Kidney glomerular epithelial cell (primary cell): ENCODE results near the gene SRXN1.
"Not testable (repeated sequence)": the region's sequence is repeated elsewhere in the genome, so short reads cannot be mapped to it uniquely, and the experiment has no call there.

Source experiments
- DNase-seq: peaks from one replicate; lab custom pipeline; 2025; lab: John Stamatoyannopoulos, UW

Gene SRXN1

GRCh38 chr20:653110-653589 is at the start of gene SRXN1:
SRXN1 (minus strand) TSS chr20:653200; CDS start chr20:653185, 15 bp downstream.
- peak; percentile 69 for DNase-seq

DNA sequence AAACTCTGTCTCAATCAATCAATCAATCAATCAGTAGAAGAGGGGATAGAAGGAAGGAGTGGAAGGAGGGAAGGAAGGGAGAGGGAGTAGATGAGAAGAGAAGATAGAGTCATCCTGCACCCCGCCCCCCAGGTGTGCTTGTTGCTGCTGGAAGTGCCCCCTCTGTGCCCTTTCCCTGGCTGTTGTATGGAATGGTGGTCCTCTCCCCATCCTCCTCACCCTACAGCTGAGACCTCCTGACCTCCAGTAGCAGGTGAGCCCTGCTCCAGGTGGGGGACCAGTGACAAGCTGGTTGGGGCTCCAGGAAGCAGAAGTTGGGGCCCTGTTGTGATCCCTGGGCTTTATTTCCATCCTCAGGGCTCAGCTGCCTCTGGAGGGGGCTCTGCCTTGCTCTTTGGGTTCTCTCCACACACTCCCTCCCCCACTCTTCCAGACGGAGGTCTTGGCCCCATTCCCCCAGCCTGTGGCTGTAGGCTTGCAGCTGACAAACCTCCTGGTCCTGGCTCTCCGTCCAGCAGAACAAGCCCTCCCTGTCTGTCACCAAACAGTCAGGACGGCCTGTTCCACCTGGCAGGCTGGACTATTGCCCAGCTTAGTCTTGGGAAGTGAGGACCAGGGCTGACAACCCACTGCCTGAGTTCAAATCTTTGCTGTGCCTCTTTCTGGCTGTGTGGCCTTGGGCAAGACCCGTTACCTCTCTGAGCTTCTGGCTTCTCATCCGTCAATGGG is 48.6 kb upstream of the SRXN1 start:
- DNase-seq, result no peak

- no peak for DNase-seq
Observed at GRCh38 chr20:699811-700338, 46.9 kb upstream of the SRXN1 start.

DNA sequence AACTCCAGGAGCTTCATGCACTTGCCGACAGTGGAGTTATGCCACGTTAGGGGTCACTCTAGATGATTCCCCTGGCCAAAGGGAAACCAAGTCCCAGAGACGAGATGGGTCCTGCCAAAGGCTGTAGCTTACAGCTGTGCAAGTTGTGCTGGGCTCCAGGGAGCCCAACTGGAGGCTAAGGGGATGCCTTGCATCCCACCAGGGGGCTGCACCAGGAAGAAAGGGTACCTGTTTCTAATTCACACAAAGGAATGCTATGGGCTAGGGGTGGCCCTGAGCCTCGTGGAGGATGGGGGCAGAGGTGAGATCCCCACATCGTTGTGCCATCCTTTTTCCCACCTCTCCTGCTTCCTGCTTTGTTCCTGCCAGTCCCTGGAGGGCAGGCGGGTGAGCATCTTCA is 46.3 kb upstream of the SRXN1 start:
- no peak for DNase-seq

GRCh38 chr20:698276-698675 is 45.3 kb upstream of the SRXN1 start:
- DNase-seq, result no peak

DNA sequence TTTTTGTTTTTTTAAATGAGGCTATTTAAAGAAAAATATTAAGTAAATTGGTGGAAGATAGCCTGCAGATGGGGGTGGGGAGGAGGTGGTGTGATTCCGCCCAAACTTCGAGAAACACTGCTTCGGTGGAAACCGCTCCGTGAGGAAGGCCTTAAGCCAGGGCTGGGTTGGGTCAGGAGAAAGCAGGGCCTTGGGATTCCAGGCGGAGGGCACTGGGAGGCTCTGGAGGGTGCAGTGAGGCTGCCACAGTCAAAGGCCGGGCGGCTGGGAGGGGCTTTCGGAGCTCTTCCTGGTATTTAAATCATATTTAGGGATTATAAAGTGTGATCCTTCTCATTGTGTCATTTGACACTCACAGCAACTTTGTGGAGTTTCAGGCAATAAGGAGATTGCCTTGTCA is 44.8 kb upstream of the SRXN1 start:
- DNase-seq, result no peak

DNA sequence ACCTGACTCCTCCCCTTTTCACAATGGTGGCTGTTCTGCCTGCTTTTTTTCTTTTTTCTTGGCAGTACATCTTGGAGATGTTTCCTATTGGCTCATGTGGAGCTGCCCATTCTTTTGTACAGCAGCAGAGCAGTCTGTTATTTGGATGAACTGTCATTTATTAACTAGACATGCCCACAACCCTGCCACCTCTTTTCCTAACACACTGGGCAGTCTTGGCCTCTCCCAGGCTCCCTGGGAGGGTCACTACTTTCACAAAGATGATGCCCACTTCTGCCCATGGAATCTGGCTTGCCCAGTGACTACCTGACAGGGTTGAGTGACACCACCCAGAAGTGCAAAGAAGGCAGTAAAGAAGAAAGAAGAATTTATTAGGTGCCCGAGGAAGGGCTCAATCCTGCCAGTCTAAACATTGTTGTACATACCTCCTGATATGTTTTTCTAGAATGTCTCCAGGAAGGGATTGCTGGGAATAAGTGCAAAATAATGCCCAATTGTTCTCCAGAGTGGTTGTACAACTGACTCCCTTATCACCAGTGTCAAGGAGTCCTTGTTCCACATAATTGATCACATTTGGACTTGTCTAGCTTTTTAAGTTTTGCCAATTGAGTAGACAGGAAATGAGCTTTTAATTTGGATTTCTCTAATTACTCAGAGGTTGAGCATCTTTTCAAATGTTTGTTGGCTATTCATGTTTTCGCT is 42.3 kb upstream of the SRXN1 start:
- DNase-seq, result peak; percentile 0

GRCh38 chr20:694496-694895 is 41.5 kb upstream of the SRXN1 start:
- no peak for DNase-seq

- DNase-seq, result not testable (repeated sequence)
Observed at GRCh38 chr20:693786-694185, 40.8 kb upstream of the SRXN1 start.

DNA sequence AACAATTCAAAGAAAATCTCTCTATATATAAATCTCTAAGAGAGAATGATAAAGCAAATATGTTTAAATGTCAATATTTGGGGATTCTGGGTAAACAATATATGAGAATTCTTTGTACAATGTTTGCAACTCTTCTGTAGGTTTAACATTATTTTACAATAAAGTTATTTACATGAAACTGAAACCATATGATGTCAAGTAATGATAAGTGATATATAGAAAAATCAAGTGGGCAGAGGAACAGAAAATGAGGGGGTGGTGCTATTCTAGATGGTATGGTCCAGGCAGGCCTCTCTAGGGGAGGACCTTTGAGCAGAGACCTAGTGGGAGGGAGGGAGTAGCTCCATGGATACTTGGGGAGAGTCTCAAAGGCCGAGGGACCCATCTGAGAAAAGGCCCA is 39.0 kb upstream of the SRXN1 start:
- no peak for DNase-seq

DNA sequence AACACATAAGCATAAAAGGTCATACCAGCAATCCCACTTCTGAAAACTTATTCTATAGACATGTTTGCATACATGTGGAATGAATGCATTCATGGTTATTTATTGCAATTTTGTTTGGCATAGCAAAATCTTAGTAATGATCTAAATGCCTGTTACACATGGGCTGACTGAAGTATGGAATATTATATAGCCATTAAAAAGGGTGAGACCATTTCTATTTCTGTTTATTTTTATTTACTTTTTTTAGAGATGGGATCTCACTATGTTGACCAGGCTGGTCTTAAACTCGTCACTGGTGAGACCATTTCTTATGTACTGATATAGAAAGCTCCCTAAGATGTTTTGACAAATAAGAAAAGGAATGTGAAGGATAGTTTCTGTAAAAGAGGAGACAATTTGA is 36.9 kb upstream of the SRXN1 start:
- no peak for DNase-seq

DNA sequence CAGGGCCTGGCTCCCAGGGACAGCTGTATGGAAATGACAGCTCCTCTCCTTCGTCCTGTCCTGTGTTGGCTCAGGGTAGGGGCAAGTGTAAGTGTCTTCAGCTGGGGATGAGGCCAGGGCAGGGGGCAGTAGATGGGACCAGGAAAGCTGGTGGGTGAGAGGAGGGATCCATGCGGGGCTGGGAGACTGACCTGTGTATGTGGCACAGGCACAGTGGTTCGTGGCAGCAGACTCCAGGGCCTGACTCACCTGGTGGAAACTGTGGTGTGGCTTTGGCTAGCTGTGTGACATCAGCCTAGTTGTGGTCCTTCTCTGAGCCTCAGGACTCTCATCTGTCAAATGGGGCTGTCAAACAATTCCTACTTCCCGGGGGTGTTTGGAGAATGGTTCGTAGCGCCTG is 36.3 kb upstream of the SRXN1 start:
- DNase-seq, result no peak

DNA sequence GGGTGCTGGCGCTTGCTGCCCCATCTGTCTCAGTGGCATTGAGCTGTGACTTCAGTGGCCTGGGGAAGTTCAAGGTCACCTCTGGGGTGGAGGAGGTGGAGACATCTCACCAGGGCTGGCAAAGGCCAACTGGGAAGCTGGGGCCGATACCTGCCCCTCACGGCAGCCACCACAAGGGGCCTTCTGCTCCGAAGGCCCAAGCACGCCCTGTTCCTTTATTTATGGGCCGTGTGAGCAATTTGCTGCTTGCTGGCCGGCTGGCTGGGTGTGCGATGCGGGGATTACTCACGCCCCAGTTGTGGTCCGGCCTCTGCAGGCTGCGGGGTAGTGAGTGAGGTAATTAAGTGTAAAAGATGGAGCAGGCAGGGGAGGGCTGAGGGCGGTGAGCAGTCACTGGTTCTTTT is 35.8 kb upstream of the SRXN1 start:
- peak; percentile 1 for DNase-seq

- no peak for DNase-seq
Observed at GRCh38 chr20:687468-688203, 34.6 kb upstream of the SRXN1 start.

GRCh38 chr20:684676-685319 is 31.8 kb upstream of the SRXN1 start:
- no peak for DNase-seq

- DNase-seq, result no peak
Observed at GRCh38 chr20:682123-682522, 29.1 kb upstream of the SRXN1 start.

GRCh38 chr20:680638-681187 is 27.7 kb upstream of the SRXN1 start:
- DNase-seq, result no peak

DNA sequence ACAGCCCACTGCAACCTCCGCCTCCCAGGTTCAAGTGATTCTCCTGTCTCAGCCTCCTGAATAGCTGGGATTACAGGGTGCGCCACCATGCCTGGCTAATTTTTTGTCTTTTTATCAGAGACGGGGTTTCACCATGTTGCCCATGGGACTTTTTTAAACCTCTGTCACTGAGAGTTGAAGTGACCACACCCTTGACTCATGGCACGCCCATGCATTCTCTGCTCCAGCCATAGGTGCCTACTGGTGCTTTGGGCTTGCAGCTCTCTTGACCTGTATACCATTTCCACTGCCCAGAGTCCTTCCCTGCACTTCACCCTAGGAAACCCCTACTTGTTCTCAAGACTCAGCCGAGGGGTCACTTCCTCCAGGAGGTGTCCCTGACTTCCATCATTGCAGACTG is 25.0 kb upstream of the SRXN1 start:
- no peak for DNase-seq

DNA sequence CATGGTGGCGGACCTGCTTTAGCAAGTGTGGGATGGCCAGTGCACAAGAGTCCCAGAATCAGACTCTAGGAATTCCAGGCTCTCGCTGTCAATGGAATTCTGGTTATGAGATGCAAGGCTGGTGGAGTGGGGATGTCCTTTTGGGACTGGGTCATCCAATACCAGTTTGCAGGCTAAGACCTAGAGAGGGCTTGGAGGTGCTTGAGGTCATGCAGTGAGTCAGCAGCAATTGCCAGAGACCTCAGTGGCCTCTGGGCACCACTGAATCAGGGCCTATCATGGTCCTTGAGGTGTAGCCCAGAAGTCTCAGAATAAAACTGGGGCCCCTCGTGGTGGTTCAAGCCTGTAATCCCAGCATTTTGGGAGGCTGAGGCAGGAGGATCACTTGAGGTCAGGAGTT is 24.0 kb upstream of the SRXN1 start:
- DNase-seq, result no peak

DNA sequence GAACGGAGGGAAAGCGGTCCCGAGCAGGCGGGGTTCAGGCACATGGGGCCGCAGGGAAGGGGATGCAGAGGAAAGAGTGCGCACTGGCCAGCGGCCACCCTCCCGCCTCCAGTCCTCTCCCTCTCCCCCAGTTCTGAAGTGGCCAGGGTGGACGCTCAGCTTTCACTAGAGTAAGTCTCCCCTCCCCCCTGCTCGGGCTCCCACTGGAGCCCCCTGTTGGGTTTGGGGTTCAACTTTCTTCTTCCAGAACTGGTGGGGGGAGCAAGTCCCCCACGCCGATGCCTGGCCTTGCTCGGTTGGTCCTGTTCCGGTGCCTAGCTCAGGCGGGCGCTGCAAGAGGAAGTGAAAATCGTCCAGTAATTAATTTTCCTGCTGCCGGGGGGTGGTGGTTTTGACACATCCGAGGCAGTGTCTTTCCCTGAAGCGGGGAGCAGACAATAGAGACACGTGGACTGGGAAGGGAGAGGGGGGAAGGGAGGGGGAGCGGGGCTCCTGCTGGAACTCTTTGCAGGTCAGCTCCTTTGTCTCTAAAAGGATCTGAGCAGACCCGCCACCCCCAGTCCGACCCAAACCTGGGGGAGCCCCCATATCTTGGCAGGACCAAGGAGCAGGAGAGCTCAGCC is 23.4 kb upstream of the SRXN1 start:
- DNase-seq, result no peak
